ENCODE data around the gene HDAC4.
A peak's percentile ranks its signal among the peaks of the same experiment; 100 is the strongest.

Gene HDAC4

DNA sequence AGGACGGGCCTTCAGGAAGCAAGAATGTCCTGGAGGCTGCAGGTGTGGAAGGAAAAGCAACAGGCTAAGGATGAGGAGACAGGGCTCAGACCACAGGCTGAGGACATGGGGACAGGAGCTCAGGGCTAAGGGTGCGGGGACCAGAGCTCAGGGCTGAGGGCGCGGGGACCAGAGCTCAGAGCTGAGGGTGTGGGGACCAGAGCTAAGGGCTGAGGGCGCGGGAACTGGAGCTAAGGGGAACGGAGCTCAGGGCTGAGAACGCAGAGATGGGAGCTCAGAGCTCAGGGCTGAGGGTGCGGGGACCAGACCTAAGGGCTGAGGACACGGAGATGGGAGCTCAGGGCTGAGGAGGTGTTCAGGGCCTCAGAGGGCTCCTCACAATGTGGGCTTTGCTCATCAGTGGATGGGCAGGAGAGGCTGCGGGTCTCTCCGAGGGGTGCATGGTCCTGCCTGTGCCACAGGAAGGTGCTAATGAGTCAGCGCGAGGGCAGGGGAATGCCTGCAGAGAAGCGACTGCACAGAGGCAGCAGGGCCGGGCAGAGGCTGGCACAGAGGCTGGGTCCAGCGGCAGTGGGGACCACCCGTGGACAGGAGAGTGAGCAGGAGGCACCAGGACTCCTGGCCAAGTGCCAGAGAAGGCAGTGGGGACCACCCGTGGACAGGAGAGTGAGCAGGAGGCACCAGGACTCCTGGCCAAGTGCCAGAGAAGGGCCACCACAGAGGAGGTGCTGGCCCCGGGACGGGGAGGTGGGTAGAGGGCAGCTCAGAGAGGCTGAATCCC lies 281.3 kb downstream of the HDAC4 start:
- DNase-seq (ENCODE audit: low spot score), result no peak

- no peak for DNase-seq (ENCODE audit: low spot score)
These were observed 282.1 kb downstream of the HDAC4 start for GRCh38 chr2:239118675-239119211.

DNA sequence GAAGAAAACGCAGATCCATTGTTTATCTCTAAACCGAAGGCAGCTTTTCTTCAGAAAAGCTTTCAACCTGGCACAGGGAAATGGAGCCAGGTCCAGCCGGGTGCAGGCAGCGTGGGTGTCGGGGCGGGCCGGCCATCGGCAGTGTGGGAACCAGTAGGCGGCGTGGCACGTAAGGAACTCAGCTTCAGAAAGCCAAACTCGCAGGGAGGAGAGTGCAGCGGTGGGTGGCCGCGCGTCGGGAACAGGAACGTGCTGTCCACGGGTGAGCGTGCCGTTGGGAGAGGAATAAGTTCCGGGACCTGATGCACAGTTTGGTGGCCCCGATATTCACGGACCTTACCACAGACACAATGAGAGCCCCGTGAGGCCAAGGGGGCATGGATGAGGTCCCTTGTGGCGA lies 282.6 kb downstream of the HDAC4 start:
- no peak for DNase-seq (ENCODE audit: low spot score)

- DNase-seq (ENCODE audit: low spot score), result no peak
These were observed 283.0 kb downstream of the HDAC4 start for GRCh38 chr2:239117831-239118230.

GRCh38 chr2:239116456-239117246 lies 284.2 kb downstream of the HDAC4 start:
- DNase-seq (ENCODE audit: low spot score), result no peak

DNA sequence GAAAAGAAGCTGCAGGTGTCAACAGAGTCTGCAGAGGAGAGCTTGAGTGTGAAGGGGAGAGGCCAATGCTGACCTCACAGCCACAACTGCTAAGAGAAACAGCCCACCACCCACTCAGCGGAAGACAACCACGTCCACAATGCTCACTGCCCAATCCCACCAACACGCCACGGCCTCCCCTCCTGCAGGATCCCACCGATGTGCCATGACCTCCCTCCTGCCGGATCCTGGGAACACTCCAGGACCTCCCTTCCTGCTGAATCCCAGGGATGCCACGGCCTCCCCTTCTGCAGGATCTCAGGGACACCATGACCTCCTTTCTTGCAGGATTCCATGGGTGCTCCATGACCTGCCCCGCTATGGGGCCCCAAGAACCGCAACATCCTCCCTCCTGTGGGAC lies 285.2 kb downstream of the HDAC4 start:
- DNase-seq (ENCODE audit: low spot score), result no peak

GRCh38 chr2:239114616-239115265 lies 286.1 kb downstream of the HDAC4 start:
- no peak for DNase-seq (ENCODE audit: low spot score)

DNA sequence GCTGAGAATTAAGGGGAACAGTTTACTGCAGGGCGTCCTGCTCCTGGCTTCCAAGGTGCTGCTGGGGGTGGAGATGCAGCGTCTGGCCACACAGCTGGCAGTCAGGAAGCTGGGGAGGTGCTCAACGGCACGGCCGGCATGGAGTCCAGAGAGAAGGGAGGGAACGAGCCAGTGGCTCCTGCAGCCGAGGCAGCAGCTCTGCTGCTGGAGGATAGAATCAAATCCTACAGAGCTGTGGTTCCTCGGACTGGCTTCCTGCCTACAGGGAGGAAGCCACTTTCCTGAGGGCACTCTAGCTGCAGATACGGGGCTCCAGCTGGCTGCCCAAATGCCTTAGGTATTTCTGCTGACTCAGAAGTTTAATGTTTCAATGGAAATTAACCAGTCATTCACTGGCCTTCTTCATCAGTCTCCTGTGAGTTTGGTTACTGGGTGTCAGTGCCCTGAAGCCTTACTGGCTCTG lies 286.7 kb downstream of the HDAC4 start:
- DNase-seq (ENCODE audit: low spot score), result peak; percentile 46

- no peak for DNase-seq (ENCODE audit: low spot score)
These were observed 287.2 kb downstream of the HDAC4 start for GRCh38 chr2:239113615-239114014.

GRCh38 chr2:239113171-239113570 lies 287.6 kb downstream of the HDAC4 start:
- no peak for DNase-seq (ENCODE audit: low spot score)

DNA sequence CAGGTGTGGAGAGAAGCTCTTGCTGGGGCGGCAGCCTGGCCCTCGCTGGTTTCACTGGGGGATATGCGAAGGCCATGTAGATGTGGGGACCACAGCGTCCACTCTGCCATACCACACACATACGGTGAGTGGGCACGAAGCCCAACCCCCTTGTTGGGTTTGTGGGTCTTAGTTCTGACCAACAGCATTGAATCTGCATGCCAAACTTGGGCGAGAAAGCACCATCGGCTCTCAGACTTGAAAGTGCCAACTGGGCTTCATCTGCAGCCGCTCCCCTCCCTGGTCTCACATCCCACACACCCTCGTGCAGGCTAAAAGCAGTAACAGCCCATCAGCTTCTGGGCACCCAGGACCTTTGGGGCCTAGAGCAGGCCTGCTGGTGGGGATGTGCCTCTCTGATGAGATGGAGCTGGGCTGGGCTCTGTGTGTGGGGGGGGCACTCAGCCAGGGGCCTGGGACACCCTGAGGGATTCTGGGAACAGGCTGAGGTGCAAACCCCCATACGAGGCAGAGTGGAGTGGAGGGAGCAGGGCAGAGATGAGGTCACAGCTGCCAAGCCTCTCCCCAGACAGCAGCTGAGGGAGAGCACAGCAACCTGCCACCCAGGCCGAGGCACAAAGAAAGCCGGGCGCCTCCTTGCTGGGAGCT lies 288.6 kb downstream of the HDAC4 start:
- DNase-seq (ENCODE audit: low spot score), result no peak

- no peak for DNase-seq (ENCODE audit: low spot score)
These were observed 289.3 kb downstream of the HDAC4 start for GRCh38 chr2:239111401-239112100.

- no peak for DNase-seq (ENCODE audit: low spot score)
These were observed 290.2 kb downstream of the HDAC4 start for GRCh38 chr2:239110595-239111048.

DNA sequence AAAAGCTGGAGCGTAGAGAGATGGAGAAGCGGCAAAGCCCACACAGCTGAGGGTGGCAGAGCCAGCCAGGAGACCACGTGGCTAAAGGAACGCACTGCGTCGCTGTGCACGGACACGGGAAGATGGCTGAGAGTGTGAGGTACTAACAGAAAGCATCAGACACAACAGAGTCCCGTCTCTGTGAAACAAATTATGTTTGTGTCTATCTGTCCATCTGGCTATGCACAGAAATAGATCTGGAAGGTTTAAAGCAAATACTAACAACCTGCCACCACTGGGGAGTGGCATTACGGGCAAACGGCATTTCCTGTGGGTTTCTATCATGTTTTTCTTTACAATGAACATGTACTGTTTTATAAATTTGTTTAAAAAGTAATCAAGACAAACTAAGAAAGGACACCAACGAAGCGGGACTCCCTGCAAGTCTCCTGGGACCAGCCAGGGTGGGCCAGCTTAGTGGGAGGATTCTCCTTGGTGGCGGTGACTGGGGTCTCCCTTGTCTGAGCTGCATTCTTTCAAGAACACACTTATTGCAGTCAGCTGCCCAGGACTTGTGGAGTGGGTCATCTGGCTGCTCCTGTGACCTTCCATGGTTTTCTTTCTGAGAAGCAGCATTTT lies 290.8 kb downstream of the HDAC4 start:
- DNase-seq (ENCODE audit: low spot score), result no peak

DNA sequence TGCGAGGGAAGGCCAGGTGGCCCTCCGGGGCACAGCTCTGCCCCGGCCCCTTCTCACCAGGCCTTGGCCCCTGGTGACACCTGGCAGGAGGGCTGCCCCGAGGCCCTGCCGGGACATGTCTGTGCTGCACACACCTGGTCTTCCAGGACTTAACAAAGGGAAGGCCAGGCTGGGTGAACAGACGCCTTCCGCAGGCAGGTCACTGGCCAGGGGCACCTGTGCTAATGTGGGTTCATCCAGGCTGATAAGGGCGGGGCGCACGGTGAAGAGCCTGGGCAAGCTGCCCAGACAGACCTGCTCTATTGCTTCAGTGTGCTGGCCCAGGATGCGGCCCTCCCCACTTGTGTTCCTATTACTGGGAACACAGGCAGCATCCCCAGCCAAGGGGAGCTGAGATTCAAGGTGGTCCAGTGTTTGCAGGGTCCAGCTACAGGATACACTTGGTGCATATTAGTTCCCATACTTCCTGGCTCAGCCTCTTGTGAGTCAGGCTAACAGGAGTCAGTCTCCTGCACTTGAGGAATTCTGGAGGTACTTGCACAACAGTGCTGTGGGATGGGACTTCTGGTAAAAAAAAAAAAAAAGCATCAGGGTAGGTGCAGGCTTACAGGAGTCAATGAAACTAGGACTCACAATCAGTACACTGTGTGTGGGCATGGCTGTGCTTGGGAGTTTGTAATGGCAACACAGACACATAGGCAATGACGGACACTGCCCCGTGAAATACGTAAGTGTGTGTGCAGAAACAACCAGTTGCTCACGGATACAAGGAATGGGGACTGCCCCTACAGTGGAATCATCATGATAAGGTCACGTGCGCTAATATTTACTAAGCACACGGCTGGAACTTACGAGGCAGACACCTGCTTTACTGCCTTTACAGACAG lies 291.5 kb downstream of the HDAC4 start:
- no peak for DNase-seq (ENCODE audit: low spot score)

DNA sequence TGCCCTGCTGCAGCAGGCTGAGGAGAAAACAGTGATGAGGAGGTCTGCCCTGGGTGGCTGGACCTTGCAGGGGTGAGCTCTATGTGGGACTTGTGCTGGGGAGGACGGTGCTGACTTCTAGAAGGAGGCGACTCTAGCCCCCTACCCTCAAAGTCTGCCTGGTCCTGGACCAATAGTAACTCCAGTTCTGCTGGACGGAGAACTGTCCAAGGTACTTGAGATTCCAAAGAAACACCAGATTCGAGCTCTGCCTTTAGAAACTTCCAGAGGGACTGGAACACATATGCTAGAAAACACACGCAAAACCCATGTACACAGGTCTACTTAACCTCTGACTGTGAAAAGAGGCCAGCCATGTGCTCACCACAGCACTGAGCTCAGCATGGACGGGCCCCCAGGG lies 292.4 kb downstream of the HDAC4 start:
- no peak for DNase-seq (ENCODE audit: low spot score)

DNA sequence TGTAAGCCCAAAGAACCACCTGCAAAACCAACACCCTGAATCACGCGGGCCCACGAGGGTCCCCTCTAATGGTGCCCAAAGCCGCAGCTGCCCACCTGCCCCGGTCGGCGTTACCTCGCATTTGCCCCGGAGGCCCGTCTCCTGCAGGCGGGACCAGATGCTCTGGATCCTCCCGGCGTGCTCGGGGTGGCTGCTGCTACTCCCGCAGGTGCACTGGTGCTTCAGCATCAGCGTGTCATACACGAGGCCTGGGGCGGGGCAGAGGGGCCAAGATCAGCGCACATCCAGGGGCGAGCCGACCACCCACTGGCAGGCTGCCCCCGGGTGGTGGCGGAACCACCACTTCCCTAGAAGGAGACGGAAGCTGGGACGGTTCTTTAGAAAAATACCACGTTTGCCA lies 292.9 kb downstream of the HDAC4 start:
- DNase-seq (ENCODE audit: low spot score), result no peak

GRCh38 chr2:239106966-239107365 lies 293.9 kb downstream of the HDAC4 start:
- no peak for DNase-seq (ENCODE audit: low spot score)

- DNase-seq (ENCODE audit: low spot score), result peak; percentile 94
These were observed 294.4 kb downstream of the HDAC4 start for GRCh38 chr2:239106314-239106908.
